ENCODE data around the gene FAM53C. TPM values are rescaled to one million over a fixed set of nuclear protein-coding genes. Genes with fewer than 3 reads are reported as not detected.

FAM53C gene
- total and polyA plus RNA-seq, 10 of the 15 experiments (the other 5 are each of a cell fraction or from before 2014, with no cell fraction given), result 8.0 to 31.3 (median 24.0) TPM

DNA sequence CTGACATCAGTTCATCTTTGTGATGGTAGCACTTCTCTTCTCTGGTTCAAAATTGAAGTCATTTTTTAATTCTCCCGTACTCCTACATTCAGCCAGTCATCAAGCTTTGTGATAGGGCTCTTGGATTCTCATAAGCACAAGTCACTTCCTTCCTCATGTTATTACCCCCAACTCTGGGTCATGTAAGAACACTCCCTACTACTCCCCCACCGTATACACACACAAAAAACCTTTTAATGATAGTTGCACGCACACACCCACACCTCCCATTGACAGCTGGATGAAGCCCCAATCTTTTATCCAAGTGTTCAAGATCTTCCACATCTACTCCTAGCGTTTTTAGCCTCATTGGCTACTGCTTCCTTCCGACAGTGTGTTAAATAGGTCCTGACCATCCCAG lies 31.2 kb downstream of the FAM53C start:
- ChIA-PET RAD21 (ENCODE audit: unreplicated experiment) (interaction anchor here (1.1 kb wide), 1 partner anchor 16 kb away, joined by 3 read pairs; no protein-coding TSS in a partner anchor), CTCF (interaction anchor here (0.6 to 5.9 kb wide), 4 partner anchors 15 to 450 kb away, joined by 3 to 64 read pairs (median 3); partner anchors contain the start of gene KDM3B), SMC1A (ENCODE audit: uncharacterized antibody, unreplicated experiment) (interaction anchor here (0.9 to 5.6 kb wide), 4 partner anchors 9 to 30 kb away, joined by 3 to 36 read pairs (median 5); partner anchors contain the start of gene KDM3B), POLR2A (interaction anchor here (2.2 kb wide), 1 partner anchor 16 kb away, joined by 9 read pairs; the partner anchor contains the start of gene KDM3B)
- FAIRE-seq, result no peak
- peaks cover 65% of the 10 kb centered on the region for H3K79me2 ChIP-seq (ENCODE audit: control insufficient read depth, insufficient read depth, low read length)
- H3K27me3 ChIP-seq (replicated peaks in 1 of 2; ENCODE audit: control insufficient read depth in 2 of 2, insufficient read depth in 2 of 2, low read length in 1 of 2), result no peaks in the 10 kb centered on the region
- H3K4me2 ChIP-seq (ENCODE audit: control insufficient read depth, insufficient read depth), result peak overlapping the region; percentile 47
- in situ Hi-C loops (cut with MboI), result no loop called here
- H3K4me3 ChIP-seq, result no peak overlapping the region
- whole genome bisulfite sequencing (ENCODE audit: insufficient coverage, insufficient replicate concordance, low lambda C conversion rate, missing lambda C conversion rate), result 95% methylated on average over 5 of the region's 5 CpGs
- no peak overlapping the region for H3K9ac ChIP-seq (ENCODE audit: control insufficient read depth, insufficient read depth, low read length)
- no peak overlapping the region for H2AFZ ChIP-seq (ENCODE audit: control insufficient read depth, low read depth, low read length)
- H3K27ac ChIP-seq (ENCODE audit: control insufficient read depth, insufficient read depth), result peak overlapping the region; percentile 29
- ATAC-seq, result no peak; the same call in 2 of the 3 replicates
- no peaks in the 10 kb centered on the region for H4K20me1 ChIP-seq (ENCODE audit: control insufficient read depth, insufficient read depth)
- no peak for TF ChIP-seq MTA2 (IDR thresholded peaks at IDR 0.05; ENCODE audit: low read depth)
- no peak for TF ChIP-seq BCL11A (IDR thresholded peaks at IDR 0.05; ENCODE audit: low read depth, low read length)
- no peak for TF ChIP-seq DPF2 (IDR thresholded peaks at IDR 0.05)
- TF ChIP-seq SREBF2 (IDR thresholded peaks at IDR 0.05; ENCODE audit: low read length), result no peak
- no peak for TF ChIP-seq MEF2A (IDR thresholded peaks at IDR 0.05; ENCODE audit: insufficient read depth, low read depth, low read length)
- TF ChIP-seq CREB1 (IDR thresholded peaks at IDR 0.05; ENCODE audit: low read depth), result no peak
- no peak for TF ChIP-seq YBX1 (IDR thresholded peaks at IDR 0.05)
- TF ChIP-seq RB1 (IDR thresholded peaks at IDR 0.05; ENCODE audit: borderline replicate concordance), result no peak
- TF ChIP-seq, protein P1, sequence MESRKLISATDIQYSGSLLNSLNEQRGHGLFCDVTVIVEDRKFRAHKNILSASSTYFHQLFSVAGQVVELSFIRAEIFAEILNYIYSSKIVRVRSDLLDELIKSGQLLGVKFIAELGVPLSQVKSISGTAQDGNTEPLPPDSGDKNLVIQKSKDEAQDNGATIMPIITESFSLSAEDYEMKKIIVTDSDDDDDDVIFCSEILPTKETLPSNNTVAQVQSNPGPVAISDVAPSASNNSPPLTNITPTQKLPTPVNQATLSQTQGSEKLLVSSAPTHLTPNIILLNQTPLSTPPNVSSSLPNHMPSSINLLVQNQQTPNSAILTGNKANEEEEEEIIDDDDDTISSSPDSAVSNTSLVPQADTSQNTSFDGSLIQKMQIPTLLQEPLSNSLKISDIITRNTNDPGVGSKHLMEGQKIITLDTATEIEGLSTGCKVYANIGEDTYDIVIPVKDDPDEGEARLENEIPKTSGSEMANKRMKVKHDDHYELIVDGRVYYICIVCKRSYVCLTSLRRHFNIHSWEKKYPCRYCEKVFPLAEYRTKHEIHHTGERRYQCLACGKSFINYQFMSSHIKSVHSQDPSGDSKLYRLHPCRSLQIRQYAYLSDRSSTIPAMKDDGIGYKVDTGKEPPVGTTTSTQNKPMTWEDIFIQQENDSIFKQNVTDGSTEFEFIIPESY (IDR thresholded peaks at IDR 0.05), result no peak
- no peak for TF ChIP-seq CUX1 (IDR thresholded peaks at IDR 0.05; ENCODE audit: insufficient replicate concordance, low read depth, low read length)
- peaks cover 19% of the 10 kb centered on the region; the same call in 1 of the 2 replicates for H3K4me1 ChIP-seq (ENCODE audit: control insufficient read depth, insufficient read depth, low read length)
- no peaks in the 10 kb centered on the region for H3K9me3 ChIP-seq (replicated peaks; ENCODE audit: control insufficient read depth, insufficient read depth, low read length)
- no peak for DNase-seq (ENCODE audit: low read depth, low spot score)
- BruUV-seq (replicated peaks), result no TSS peak
- H3K36me3 ChIP-seq (ENCODE audit: control insufficient read depth in 2 of 2, insufficient read depth in 2 of 2, low read length in 1 of 2), result peaks cover 0 to 4% of the 10 kb centered on the region in 2 experiments; a peak in 2 of 4 replicates
- intact Hi-C loops (cut with micrococcal nuclease; ENCODE audit: unreplicated experiment), result no loop called here

Data from GM12878 (cell line).